ENCODE measurements around the gene KIF17.

KIF17 gene

GRCh38 chr1:20717452-20718342, at the start of gene KIF17:
KIF17 (minus strand) TSS chr1:20718007; CDS start chr1:20717706, 301 bp downstream.
- TF ChIP-seq CTCF (IDR thresholded peaks at IDR 0.05; ENCODE audit: low read depth, low read length, missing control alignments), result no peak
- peak within 1 kb of the TSS; percentile 13; the same call in 1 of the 2 replicates for H3K4me3 ChIP-seq (ENCODE audit: low read depth, low read length)
- peak; percentile 8 for DNase-seq (ENCODE audit: low read depth)

- no peak overlapping the region for H3K4me3 ChIP-seq (ENCODE audit: low read depth, low read length)
- no peak for TF ChIP-seq CTCF (IDR thresholded peaks at IDR 0.05; ENCODE audit: low read depth, low read length, missing control alignments)
Observed at GRCh38 chr1:20767271-20767670, 49.5 kb upstream of the KIF17 start.

GRCh38 chr1:20763417-20763816, 45.6 kb upstream of the KIF17 start:
- TF ChIP-seq CTCF (IDR thresholded peaks at IDR 0.05; ENCODE audit: low read depth, low read length, missing control alignments), result no peak
- no peak for DNase-seq (ENCODE audit: low read depth)
- H3K4me3 ChIP-seq (ENCODE audit: low read depth, low read length), result no peak overlapping the region

More at GRCh38 chr1:20767271-20767670, 49.5 kb upstream of the KIF17 start:
- no peak for DNase-seq (ENCODE audit: low read depth)

GRCh38 chr1:20760322-20760721, 42.5 kb upstream of the KIF17 start:
- no peak for DNase-seq (ENCODE audit: low read depth)
- no peak overlapping the region for H3K4me3 ChIP-seq (ENCODE audit: low read depth, low read length)
- TF ChIP-seq CTCF (IDR thresholded peaks at IDR 0.05; ENCODE audit: low read depth, low read length, missing control alignments), result no peak

GRCh38 chr1:20753589-20753988, 35.8 kb upstream of the KIF17 start:
- no peak for TF ChIP-seq CTCF (IDR thresholded peaks at IDR 0.05; ENCODE audit: low read depth, low read length, missing control alignments)
- no peak overlapping the region for H3K4me3 ChIP-seq (ENCODE audit: low read depth, low read length)
- no peak for DNase-seq (ENCODE audit: low read depth)

- no peak for TF ChIP-seq CTCF (IDR thresholded peaks at IDR 0.05; ENCODE audit: low read depth, low read length, missing control alignments)
- H3K4me3 ChIP-seq (ENCODE audit: low read depth, low read length), result no peak overlapping the region
- DNase-seq (ENCODE audit: low read depth), result no peak
Observed at GRCh38 chr1:20751462-20751990, 33.7 kb upstream of the KIF17 start.

All from GM12864 (cell line).